GM21447 (cell line): ENCODE data around the gene KIF16B.
A peak's percentile ranks its signal among the peaks of the same experiment; 100 is the strongest.
"Not testable (repeated sequence)": the region's sequence is repeated elsewhere in the genome, so short reads cannot be mapped to it uniquely, and the experiment has no call there.

Source experiments
- ATAC-seq: cut with Tn5 transposase; IDR thresholded peaks from one replicate; pipeline ENCODE4 v1.9.1; 2021; ENCODE audit not compliant: unreplicated experiment

The KIF16B gene

GRCh38 chr20:16590041-16590633 is 16.9 kb upstream of the KIF16B start:
- ATAC-seq = no peak

- no peak for ATAC-seq
Observed at GRCh38 chr20:16589623-16590022, 16.4 kb upstream of the KIF16B start.

GRCh38 chr20:16588241-16588640 is 15.0 kb upstream of the KIF16B start:
- ATAC-seq = no peak

GRCh38 chr20:16587066-16587465 is 13.8 kb upstream of the KIF16B start:
- ATAC-seq = no peak

GRCh38 chr20:16583474-16583873 is 10.2 kb upstream of the KIF16B start:
- ATAC-seq = no peak

- ATAC-seq = no peak
Observed at GRCh38 chr20:16581241-16581640, 8.0 kb upstream of the KIF16B start.

GRCh38 chr20:16580620-16581019 is 7.4 kb upstream of the KIF16B start:
- ATAC-seq = no peak

- ATAC-seq = no peak
Observed at GRCh38 chr20:16580147-16580546, 6.9 kb upstream of the KIF16B start.

- no peak for ATAC-seq
Observed at GRCh38 chr20:16576219-16576618, 3.0 kb upstream of the KIF16B start.

- ATAC-seq = no peak
Observed at GRCh38 chr20:16575390-16576140, 2.3 kb upstream of the KIF16B start.

GRCh38 chr20:16574656-16575355 is 1.6 kb upstream of the KIF16B start:
- peak; percentile 34 for ATAC-seq

GRCh38 chr20:16571333-16571732 is 1.9 kb downstream of the KIF16B start:
- no peak for ATAC-seq

GRCh38 chr20:16569246-16570153 is 3.7 kb downstream of the KIF16B start:
- no peak for ATAC-seq

- ATAC-seq = no peak
Observed at GRCh38 chr20:16566080-16566479, 7.2 kb downstream of the KIF16B start.

- ATAC-seq = not testable (repeated sequence)
Observed at GRCh38 chr20:16564079-16564478, 9.2 kb downstream of the KIF16B start.

- no peak for ATAC-seq
Observed at GRCh38 chr20:16563066-16563806, 10.0 kb downstream of the KIF16B start.

GRCh38 chr20:16562259-16562658 is 11.0 kb downstream of the KIF16B start:
- no peak for ATAC-seq

GRCh38 chr20:16560661-16561060 is 12.6 kb downstream of the KIF16B start:
- ATAC-seq = no peak

GRCh38 chr20:16560216-16560615 is 13.0 kb downstream of the KIF16B start:
- no peak for ATAC-seq

GRCh38 chr20:16556301-16556700 is 16.9 kb downstream of the KIF16B start:
- no peak for ATAC-seq
